Ovary (tissue), 3 donors: ENCODE data around the gene CCDC196.

Experiments used
- CTCF ChIP-seq, 3 donors: fragments of 450-650 bp in 2 of 3; fragments of 200-600 bp in 1 of 3; IDR thresholded peaks; one replicate each; pipeline versions ENCODE4 v1.5.1 to v1.8.0; 2016 to 2022; ENCODE audit warnings: antibody characterized with exemption in 3 of 3, mild to moderate bottlenecking in 1 of 3
- POLR2A ChIP-seq: fragments of 450-650 bp; IDR thresholded peaks from one replicate; pipeline ENCODE4 v1.6.1; 2017; ENCODE audit warnings: antibody characterized with exemption, mild to moderate bottlenecking, moderate library complexity
- donor health status: DM: no; HTN: no; CAD: no.

DNA sequence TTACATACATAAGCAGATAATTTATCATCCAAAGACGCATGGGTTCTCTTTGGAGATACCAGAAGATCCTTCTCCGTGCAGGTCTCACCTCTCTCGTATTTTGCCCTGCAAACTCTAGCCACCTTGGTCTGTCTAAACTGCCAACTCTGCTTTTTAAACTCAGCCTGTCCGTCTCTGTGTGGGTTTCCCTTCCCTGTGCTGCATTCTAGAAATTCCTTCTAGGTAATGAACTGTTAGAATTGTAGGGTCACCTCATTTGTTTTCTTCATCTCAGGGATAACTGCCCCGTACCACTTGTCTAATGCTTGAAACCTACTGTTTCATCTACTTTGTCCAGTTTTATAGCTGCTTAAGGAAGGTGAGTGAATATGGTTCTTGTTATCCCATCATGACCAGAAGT, 45.4 kb upstream of the CCDC196 start:
- no peak for TF ChIP-seq CTCF (IDR thresholded peaks at IDR 0.05)
- TF ChIP-seq POLR2A = no peak
